Brain microvascular endothelial cell (primary cell): ENCODE data around the gene ASCC2.
"Not testable (repeated sequence)": the region's sequence is repeated elsewhere in the genome, so short reads cannot be mapped to it uniquely, and the experiment has no call there.

Source experiments
- DNase-seq: peaks from one replicate; pipeline ENCODE4 v3.0.0-alpha.2; 2020
- H3K27ac ChIP-seq: fragments of 250-450 bp; sonication (Bioruptor Pico); 2 replicates; pipeline ENCODE4 v1.5.1; 2020; ENCODE audit warnings: mild to moderate bottlenecking, moderate library complexity
- H3K27me3 ChIP-seq: fragments of 250-450 bp; sonication (Bioruptor Pico); replicated peaks from 2 replicates; pipeline ENCODE4 v1.5.1; 2020; ENCODE audit warnings: mild to moderate bottlenecking
- H3K36me3 ChIP-seq: fragments of 250-450 bp; sonication (Bioruptor Pico); replicated peaks from 2 replicates; pipeline ENCODE4 v1.5.1; 2020; ENCODE audit warnings: mild to moderate bottlenecking
- H3K4me3 ChIP-seq: 2 replicates; pipeline ENCODE4 v1.5.1; 2011; ENCODE audit warnings: low read depth, mild to moderate bottlenecking, control low read depth, low read length, moderate library complexity
- in situ Hi-C: cut with HindIII; loops from 2 replicates; pipeline ENCODE4 v1.10.0; 2017; ENCODE audit warnings: low sequenced_read_pairs, low pct_ligation_motif_present
- TF ChIP-seq, protein P1 (sequence below): IDR thresholded peaks from 2 replicates; pipeline ENCODE4 v1.5.1; 2011; ENCODE audit warnings: low read depth, mild to moderate bottlenecking, moderate library complexity, low read length, control low read depth, inconsistent platforms; ENCODE audit errors: missing control alignments

The ASCC2 gene

GRCh38 chr22:29758959-29759358 lies 79.1 kb downstream of the ASCC2 start:
- no peak overlapping the region for H3K27ac ChIP-seq
- in situ Hi-C loops = no loop called here
- no peaks in the 10 kb centered on the region for H3K27me3 ChIP-seq
- H3K36me3 ChIP-seq = no peaks in the 10 kb centered on the region
- no peak overlapping the region for H3K4me3 ChIP-seq
- DNase-seq = no peak
- TF ChIP-seq, protein P1, sequence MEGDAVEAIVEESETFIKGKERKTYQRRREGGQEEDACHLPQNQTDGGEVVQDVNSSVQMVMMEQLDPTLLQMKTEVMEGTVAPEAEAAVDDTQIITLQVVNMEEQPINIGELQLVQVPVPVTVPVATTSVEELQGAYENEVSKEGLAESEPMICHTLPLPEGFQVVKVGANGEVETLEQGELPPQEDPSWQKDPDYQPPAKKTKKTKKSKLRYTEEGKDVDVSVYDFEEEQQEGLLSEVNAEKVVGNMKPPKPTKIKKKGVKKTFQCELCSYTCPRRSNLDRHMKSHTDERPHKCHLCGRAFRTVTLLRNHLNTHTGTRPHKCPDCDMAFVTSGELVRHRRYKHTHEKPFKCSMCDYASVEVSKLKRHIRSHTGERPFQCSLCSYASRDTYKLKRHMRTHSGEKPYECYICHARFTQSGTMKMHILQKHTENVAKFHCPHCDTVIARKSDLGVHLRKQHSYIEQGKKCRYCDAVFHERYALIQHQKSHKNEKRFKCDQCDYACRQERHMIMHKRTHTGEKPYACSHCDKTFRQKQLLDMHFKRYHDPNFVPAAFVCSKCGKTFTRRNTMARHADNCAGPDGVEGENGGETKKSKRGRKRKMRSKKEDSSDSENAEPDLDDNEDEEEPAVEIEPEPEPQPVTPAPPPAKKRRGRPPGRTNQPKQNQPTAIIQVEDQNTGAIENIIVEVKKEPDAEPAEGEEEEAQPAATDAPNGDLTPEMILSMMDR = no peak

DNA sequence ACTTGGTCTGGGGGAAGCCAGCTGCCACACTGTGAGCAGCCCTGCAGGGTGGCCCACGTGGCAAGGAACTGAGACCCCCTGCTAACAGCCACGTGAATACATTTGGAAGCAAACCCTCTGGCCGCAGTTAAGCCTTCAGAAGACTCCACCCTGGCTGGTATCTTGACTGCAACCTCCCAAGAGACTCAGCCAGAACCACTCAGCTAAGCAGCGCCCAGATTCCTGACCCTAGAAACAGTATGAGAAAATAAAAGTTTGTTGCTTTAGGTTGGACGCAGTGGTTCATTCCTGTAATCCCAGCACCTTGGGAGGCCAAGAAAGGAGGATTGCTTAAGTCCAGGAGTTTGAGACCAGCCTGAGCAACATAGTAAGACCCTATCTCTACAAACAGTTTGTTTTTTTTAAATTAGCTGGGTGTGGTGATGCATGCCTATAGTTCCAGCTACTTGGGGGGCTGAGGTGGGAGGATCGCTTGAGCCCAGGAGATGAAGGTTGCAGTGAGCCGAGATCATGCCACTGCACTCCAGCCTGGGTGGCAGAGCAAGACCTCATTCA lies 79.9 kb downstream of the ASCC2 start:
- no peak for DNase-seq
- TF ChIP-seq, protein P1 = no peak
- in situ Hi-C loops = no loop called here
- no peaks in the 10 kb centered on the region for H3K36me3 ChIP-seq
- H3K27ac ChIP-seq = no peak overlapping the region
- no peak overlapping the region for H3K4me3 ChIP-seq
- no peaks in the 10 kb centered on the region for H3K27me3 ChIP-seq

DNA sequence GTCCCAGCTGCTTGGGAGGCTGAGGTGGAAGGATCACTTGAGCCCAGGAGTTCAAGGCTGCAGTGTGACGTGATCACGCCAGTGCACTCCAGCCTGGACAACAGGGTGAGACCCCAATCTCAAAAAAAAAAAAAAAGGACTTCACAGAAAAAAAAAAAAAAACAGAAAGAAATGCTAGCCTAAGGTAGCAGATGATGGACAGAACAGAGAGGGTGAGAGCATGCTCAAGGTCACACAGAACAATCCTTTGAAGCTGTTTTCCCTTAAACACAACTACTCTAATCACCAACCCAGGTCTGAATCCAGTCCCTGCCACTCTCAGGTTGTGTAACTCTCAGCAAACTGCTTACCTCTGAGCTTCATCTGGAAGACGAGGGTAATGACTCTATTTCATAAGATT lies 81.0 kb downstream of the ASCC2 start:
- H3K27me3 ChIP-seq = no peaks in the 10 kb centered on the region
- DNase-seq = no peak
- no peaks in the 10 kb centered on the region for H3K36me3 ChIP-seq
- in situ Hi-C loops = no loop called here
- TF ChIP-seq, protein P1 = no peak
- H3K27ac ChIP-seq = no peak overlapping the region
- no peak overlapping the region for H3K4me3 ChIP-seq

DNA sequence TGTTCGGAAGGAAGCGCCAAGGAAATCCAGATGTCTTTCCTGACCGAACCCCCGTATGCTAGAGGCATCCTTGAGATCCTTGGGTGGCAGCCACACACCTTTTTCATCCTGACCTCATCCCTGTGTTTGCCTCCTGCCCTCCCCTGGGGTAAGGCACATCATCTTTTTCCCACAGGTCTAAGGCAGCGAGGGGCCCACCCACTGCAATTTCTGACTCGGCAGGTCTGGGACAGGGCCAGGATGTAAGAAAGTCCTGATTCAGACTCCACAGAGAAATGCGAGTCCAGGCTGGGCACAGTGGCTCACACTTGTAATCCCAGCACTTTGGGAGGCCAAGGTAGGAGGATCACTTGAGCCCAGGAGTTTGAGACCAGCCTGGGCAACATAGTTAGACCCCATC lies 81.7 kb downstream of the ASCC2 start:
- TF ChIP-seq, protein P1 = no peak
- in situ Hi-C loops = no loop called here
- Histone ChIP-seq H3K36me3 (no peaks in the 10 kb centered on the region), H3K27me3 (no peaks in the 10 kb centered on the region), H3K27ac (no peak overlapping the region), H3K4me3 (no peak overlapping the region)
- no peak for DNase-seq

DNA sequence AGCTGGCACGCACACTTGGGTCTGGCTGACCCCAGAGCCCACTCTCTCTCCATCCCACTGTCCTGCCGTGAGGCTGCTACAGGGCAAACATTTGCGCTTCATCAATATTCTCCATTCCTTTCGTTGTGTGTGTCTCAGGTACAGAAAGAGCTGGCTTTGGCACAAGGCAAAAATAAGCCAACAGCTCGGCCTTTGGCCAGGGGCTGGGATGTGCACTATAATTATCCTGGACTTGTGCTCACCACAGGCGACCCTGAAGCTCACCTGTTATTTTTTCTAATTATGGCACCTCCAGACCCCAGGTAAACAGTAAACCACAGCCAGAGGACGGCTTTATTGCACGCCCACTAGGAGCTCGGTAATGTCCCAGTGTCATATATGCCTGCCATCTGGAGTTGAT lies 82.2 kb downstream of the ASCC2 start:
- no peak for DNase-seq
- in situ Hi-C loops = no loop called here
- no peaks in the 10 kb centered on the region for H3K27me3 ChIP-seq
- no peak overlapping the region for H3K4me3 ChIP-seq
- H3K36me3 ChIP-seq = no peaks in the 10 kb centered on the region
- TF ChIP-seq, protein P1 = no peak
- no peak overlapping the region for H3K27ac ChIP-seq

- H3K36me3 ChIP-seq, H3K27me3 ChIP-seq, DNase-seq, H3K4me3 ChIP-seq, in situ Hi-C loops, H3K27ac ChIP-seq: not testable (repeated sequence)
Observed at GRCh38 chr22:29754658-29755395, 83.2 kb downstream of the ASCC2 start.
